K562 (cell line): Measurements from ENCODE around the gene SEPHS1. TPM values are rescaled to one million over a fixed set of nuclear protein-coding genes. Genes with fewer than 3 reads are reported as not detected.
A peak's percentile ranks its signal among the peaks of the same experiment; 100 is the strongest.

ENCODE experiments used
- ATF1 ChIP-seq, 2 experiments: fragments of 450-650 bp in 1 of 2; IDR thresholded peaks; 2 replicates each; pipeline ENCODE4 v1.6.1; 2016; ENCODE audit warnings: missing compliant biosample characterization in 1 of 2, missing genetic modification characterization in 1 of 2
- BMI1 ChIP-seq: fragments of 150-350 bp; IDR thresholded peaks from 2 replicates; pipeline ENCODE4 v1.6.1; 2014; ENCODE audit warnings: low read length
- FOXA3 ChIP-seq, 2 experiments: fragments of 450-650 bp in 1 of 2; sonication (generic) in 1 of 2; formaldehyde crosslinking; IDR thresholded peaks in 1 of 2; conservative IDR thresholded peaks in 1 of 2; 2 replicates each; pipeline versions ENCODE4 v1.4.0 to v1.8.0; 2020 to 2022; ENCODE audit warnings: mild to moderate bottlenecking in 2 of 2, missing genetic modification reagents in 1 of 2
- KLF1 ChIP-seq: fragments of 450-650 bp; IDR thresholded peaks from 2 replicates; pipeline ENCODE4 v1.6.1; 2016; ENCODE audit warnings: missing genetic modification characterization, missing compliant biosample characterization
- NCOA1 ChIP-seq: fragments of 450-650 bp; IDR thresholded peaks from 2 replicates; pipeline ENCODE4 v1.6.1; 2016; ENCODE audit warnings: low read depth
- NCOR1 ChIP-seq: fragments of 450-650 bp; IDR thresholded peaks from 2 replicates; pipeline ENCODE4 v1.6.1; 2016; ENCODE audit warnings: mild to moderate bottlenecking, moderate library complexity
- NRF1 ChIP-seq, 2 experiments: fragments of 450-650 bp; IDR thresholded peaks in 1 of 2; conservative IDR thresholded peaks in 1 of 2; 2 replicates each; pipeline ENCODE4 v1.6.1; 2014; ENCODE audit warnings: mild to moderate bottlenecking in 2 of 2
- PCBP1 ChIP-seq: fragments of 200-400 bp; formaldehyde crosslinking; IDR thresholded peaks from 2 replicates; pipeline ENCODE4 v1.6.1; 2018; ENCODE audit warnings: mild to moderate bottlenecking, low read depth, low read length; ENCODE audit not compliant: poor library complexity, severe bottlenecking
- RBM25 ChIP-seq: fragments of 200-400 bp; formaldehyde crosslinking; IDR thresholded peaks from 2 replicates; pipeline ENCODE4 v1.6.1; 2018; ENCODE audit warnings: low read length, low read depth, moderate library complexity; ENCODE audit not compliant: severe bottlenecking
- YY1 ChIP-seq, 3 experiments: IDR thresholded peaks; 2 replicates each; pipeline ENCODE4 v1.6.1; 2011; ENCODE audit warnings: low read length in 2 of 3, mild to moderate bottlenecking in 2 of 3, moderate library complexity in 2 of 3, borderline replicate concordance in 1 of 3, control low read depth in 1 of 3, low read depth in 1 of 3; ENCODE audit not compliant: insufficient read depth in 3 of 3, insufficient replicate concordance in 2 of 3, control insufficient read depth in 1 of 3, insufficient read length in 1 of 3; ENCODE audit errors: extremely low read depth in 1 of 3
- ZNF224 ChIP-seq: sonication (generic); formaldehyde crosslinking; IDR thresholded peaks from 2 replicates; pipeline ENCODE4 v1.8.0; 2022; ENCODE audit warnings: mild to moderate bottlenecking, missing genetic modification reagents
- ZNF586 ChIP-seq: fragments of 450-650 bp; formaldehyde crosslinking; conservative IDR thresholded peaks from 2 replicates; pipeline ENCODE4 v1.4.0; 2020; ENCODE audit warnings: mild to moderate bottlenecking, moderate library complexity
- polyA plus RNA-seq, 8 experiments: library from polyadenylated mRNA; depleted of rRNA in 4 of 8; stranded (reverse) in 5 of 8; unstranded in 3 of 8; fragments of >200 nt; fragmentation: Nextera tagmentation in 2 of 8; fragmentation: Illumina TruSeq in 1 of 8; extraction: Ambion mirVana in 2 of 8; extraction: Trizol in 1 of 8; gene quantifications; 2 replicates each; pipeline versions ENCODE4 v1.2.1 to v1.2.3, GENCODE V29; 2011 to 2014; ENCODE audit warnings: inconsistent platforms in 1 of 8, missing spikeins in 1 of 8
- total RNA-seq, 7 experiments: library from RNA; depleted of rRNA in 6 of 7; stranded (reverse); fragments of >200 nt in 6 of 7; fragmentation: Illumina TruSeq in 2 of 7; extraction: Trizol in 2 of 7; gene quantifications; 2 replicates each; pipeline versions ENCODE4 v1.2.1 to v1.2.3, GENCODE V29; 2011 to 2021; ENCODE audit warnings: low replicate concordance in 1 of 7
- TF ChIP-seq, protein P1 (sequence below), 2 experiments: fragments of 450-650 bp in 1 of 2; sonication (generic) in 1 of 2; formaldehyde crosslinking in 1 of 2; IDR thresholded peaks; 2 replicates each; pipeline versions ENCODE4 v1.7.1 to v1.9.0; 2016 to 2022; ENCODE audit warnings: inconsistent platforms in 1 of 2, mild to moderate bottlenecking in 1 of 2, missing genetic modification reagents in 1 of 2
- TF ChIP-seq, protein P2 (sequence below), 2 experiments: IDR thresholded peaks; 2 replicates each; pipeline ENCODE4 v1.6.1; 2012; ENCODE audit warnings: improper control_type of control experiment in 2 of 2, low read depth in 2 of 2, low read length in 2 of 2, borderline replicate concordance in 1 of 2

The SEPHS1 gene
- total and polyA plus RNA-seq, 9 of the 15 experiments (the other 6 are each of a cell fraction or from before 2014, with no cell fraction given): 14.7 to 82.8 (median 41.8) TPM

- TF ChIP-seq, protein P1, sequence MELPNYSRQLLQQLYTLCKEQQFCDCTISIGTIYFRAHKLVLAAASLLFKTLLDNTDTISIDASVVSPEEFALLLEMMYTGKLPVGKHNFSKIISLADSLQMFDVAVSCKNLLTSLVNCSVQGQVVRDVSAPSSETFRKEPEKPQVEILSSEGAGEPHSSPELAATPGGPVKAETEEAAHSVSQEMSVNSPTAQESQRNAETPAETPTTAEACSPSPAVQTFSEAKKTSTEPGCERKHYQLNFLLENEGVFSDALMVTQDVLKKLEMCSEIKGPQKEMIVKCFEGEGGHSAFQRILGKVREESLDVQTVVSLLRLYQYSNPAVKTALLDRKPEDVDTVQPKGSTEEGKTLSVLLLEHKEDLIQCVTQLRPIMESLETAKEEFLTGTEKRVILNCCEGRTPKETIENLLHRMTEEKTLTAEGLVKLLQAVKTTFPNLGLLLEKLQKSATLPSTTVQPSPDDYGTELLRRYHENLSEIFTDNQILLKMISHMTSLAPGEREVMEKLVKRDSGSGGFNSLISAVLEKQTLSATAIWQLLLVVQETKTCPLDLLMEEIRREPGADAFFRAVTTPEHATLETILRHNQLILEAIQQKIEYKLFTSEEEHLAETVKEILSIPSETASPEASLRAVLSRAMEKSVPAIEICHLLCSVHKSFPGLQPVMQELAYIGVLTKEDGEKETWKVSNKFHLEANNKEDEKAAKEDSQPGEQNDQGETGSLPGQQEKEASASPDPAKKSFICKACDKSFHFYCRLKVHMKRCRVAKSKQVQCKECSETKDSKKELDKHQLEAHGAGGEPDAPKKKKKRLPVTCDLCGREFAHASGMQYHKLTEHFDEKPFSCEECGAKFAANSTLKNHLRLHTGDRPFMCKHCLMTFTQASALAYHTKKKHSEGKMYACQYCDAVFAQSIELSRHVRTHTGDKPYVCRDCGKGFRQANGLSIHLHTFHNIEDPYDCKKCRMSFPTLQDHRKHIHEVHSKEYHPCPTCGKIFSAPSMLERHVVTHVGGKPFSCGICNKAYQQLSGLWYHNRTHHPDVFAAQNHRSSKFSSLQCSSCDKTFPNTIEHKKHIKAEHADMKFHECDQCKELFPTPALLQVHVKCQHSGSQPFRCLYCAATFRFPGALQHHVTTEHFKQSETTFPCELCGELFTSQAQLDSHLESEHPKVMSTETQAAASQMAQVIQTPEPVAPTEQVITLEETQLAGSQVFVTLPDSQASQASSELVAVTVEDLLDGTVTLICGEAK (IDR thresholded peaks at IDR 0.05): peak; percentile 50; the same call in 1 of the 2 replicates
- TF ChIP-seq, protein P1 (CRISPR knock-in tag; IDR thresholded peaks at IDR 0.05): no peak
- TF ChIP-seq ZNF224 (CRISPR knock-in tag): no peak
- TF ChIP-seq NCOA1: no peak
- no peak for TF ChIP-seq ZNF586
- TF ChIP-seq NCOR1: no peak
- no peak for TF ChIP-seq ATF1 (CRISPR knock-in tag; IDR thresholded peaks at IDR 0.05)
- TF ChIP-seq ATF1 (tag; IDR thresholded peaks at IDR 0.05): peak; percentile 27; the same call in 1 of the 2 replicates
- TF ChIP-seq BMI1: no peak
- peak; percentile 55 to 63 for TF ChIP-seq NRF1 (conservative IDR thresholded peaks at IDR 0.05 in 1 of 2, IDR thresholded peaks at IDR 0.05 in 1 of 2)
- TF ChIP-seq YY1 (IDR thresholded peaks at IDR 0.05; ENCODE audit: borderline replicate concordance in 1 of 3, control insufficient read depth in 1 of 3, extremely low read depth in 1 of 3, insufficient read depth in 3 of 3, insufficient read length in 1 of 3, insufficient replicate concordance in 2 of 3, low read depth in 1 of 3, low read length in 2 of 3): peak in 1 of 3 experiments; percentile 66
- no peak for TF ChIP-seq PCBP1
- no peak for TF ChIP-seq FOXA3 (CRISPR knock-in tag; conservative IDR thresholded peaks at IDR 0.05 in 1 of 2, IDR thresholded peaks at IDR 0.05 in 1 of 2)
- TF ChIP-seq, protein P2, sequence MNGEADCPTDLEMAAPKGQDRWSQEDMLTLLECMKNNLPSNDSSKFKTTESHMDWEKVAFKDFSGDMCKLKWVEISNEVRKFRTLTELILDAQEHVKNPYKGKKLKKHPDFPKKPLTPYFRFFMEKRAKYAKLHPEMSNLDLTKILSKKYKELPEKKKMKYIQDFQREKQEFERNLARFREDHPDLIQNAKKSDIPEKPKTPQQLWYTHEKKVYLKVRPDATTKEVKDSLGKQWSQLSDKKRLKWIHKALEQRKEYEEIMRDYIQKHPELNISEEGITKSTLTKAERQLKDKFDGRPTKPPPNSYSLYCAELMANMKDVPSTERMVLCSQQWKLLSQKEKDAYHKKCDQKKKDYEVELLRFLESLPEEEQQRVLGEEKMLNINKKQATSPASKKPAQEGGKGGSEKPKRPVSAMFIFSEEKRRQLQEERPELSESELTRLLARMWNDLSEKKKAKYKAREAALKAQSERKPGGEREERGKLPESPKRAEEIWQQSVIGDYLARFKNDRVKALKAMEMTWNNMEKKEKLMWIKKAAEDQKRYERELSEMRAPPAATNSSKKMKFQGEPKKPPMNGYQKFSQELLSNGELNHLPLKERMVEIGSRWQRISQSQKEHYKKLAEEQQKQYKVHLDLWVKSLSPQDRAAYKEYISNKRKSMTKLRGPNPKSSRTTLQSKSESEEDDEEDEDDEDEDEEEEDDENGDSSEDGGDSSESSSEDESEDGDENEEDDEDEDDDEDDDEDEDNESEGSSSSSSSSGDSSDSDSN (IDR thresholded peaks at IDR 0.05; ENCODE audit: borderline replicate concordance in 1 of 2, low read depth in 2 of 2, low read length in 2 of 2): peak; percentile 70 to 80; a peak in 3 of 4 replicates
- TF ChIP-seq RBM25: no peak
- no peak for TF ChIP-seq KLF1 (tag)
Observed at GRCh38 chr10:13348216-13349017, at the start of gene SEPHS1 (continued).
